ENCODE data around the gene RGL1. TPM values are rescaled to one million over a fixed set of nuclear protein-coding genes. Genes with fewer than 3 reads are reported as not detected.
A peak's percentile ranks its signal among the peaks of the same experiment; 100 is the strongest.
"Not testable (repeated sequence)": the region's sequence is repeated elsewhere in the genome, so short reads cannot be mapped to it uniquely, and the experiment has no call there.

RGL1 gene
- 3.4 and 3.7 TPM in 2 replicates for total RNA-seq (2014; rRNA removed; shearing (Covaris generic))

- in situ Hi-C loops (cut with HindIII; ENCODE audit: low sequenced_read_pairs): no loop called here
These were observed at the start of gene RGL1 for GRCh38 chr1:183804916-183805841. Gene RGL1, plus strand, starts transcription at chr1:183805120. Its CDS starts 178 bp downstream, at chr1:183805298.

DNA sequence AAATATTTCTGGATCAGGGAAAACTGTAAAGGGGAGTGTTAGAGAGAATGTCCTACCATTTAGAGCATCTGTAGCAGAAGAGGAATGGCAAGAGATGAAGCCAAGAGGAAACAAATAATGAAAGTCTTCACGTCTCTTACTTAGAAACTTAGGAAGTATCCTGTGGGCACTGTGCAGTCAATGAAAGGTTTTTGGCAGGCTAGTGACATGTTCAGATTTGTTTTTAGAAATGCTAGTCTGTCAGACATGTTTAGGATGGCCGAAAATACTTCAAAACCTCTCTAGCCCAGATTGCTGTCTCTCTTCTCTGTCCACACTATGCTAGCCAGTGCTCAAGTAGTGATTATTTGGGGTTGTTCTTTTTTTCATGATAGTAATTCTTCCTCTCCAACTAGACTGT, 48.6 kb upstream of the RGL1 start:
- no peak for DNase-seq (ENCODE audit: low spot score)
- in situ Hi-C loops (cut with HindIII; ENCODE audit: low sequenced_read_pairs): no loop called here

More at GRCh38 chr1:183804916-183805841, at the start of gene RGL1:
- DNase-seq (ENCODE audit: low spot score): peak; percentile 64

DNA sequence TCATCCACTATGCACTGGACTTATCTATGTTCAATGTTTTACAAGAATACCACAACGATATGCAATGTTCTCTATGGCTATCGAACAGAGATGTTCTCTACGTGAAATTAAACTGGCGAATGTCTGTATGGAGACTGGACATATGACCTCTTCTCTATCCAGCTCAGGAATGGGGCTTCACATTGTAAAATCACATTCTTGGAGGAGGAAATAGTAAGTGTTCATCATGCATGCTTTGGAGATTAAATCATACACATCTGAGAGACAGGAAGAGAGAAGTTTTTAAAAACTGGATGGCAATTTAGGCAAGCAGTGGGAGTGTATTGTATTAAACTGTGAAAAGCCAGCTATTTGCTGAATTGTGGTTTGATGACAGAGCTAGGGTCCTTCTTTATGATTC, 47.9 kb upstream of the RGL1 start:
- in situ Hi-C loops (cut with HindIII; ENCODE audit: low sequenced_read_pairs): no loop called here
- no peak for DNase-seq (ENCODE audit: low spot score)

GRCh38 chr1:183758913-183759312, 46.0 kb upstream of the RGL1 start:
- no peak for DNase-seq (ENCODE audit: low spot score)
- in situ Hi-C loops (cut with HindIII; ENCODE audit: low sequenced_read_pairs): no loop called here

DNA sequence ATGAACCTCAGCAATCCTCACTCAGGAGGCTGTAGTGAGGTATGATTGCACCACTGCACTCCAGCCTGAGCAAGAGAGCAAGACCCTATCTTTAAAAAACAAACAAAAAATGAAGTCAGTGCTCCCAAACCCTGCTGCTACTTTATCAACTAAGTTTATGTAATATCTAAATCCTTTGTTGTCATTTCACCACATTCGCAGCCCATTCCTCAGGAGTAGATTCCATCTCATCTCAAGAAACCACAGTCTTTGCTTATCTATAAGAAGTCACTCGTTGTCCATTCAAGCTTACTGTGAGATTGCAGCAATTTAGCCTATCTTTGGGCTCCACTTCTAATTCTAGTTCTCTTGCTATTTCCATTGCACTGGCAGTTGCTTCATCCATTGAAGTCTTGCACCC, 44.3 kb upstream of the RGL1 start:
- in situ Hi-C loops (cut with HindIII; ENCODE audit: low sequenced_read_pairs): no loop called here
- DNase-seq (ENCODE audit: low spot score): no peak

- DNase-seq (ENCODE audit: low spot score): no peak
- in situ Hi-C loops (cut with HindIII; ENCODE audit: low sequenced_read_pairs): no loop called here
These were observed 43.0 kb upstream of the RGL1 start for GRCh38 chr1:183761871-183762270.

- in situ Hi-C loops (cut with HindIII; ENCODE audit: low sequenced_read_pairs): not testable (repeated sequence)
These were observed 42.1 kb upstream of the RGL1 start for GRCh38 chr1:183762856-183763255.

GRCh38 chr1:183764981-183765380, 39.9 kb upstream of the RGL1 start:
- in situ Hi-C loops (cut with HindIII; ENCODE audit: low sequenced_read_pairs): no loop called here

More at GRCh38 chr1:183762856-183763255, 42.1 kb upstream of the RGL1 start:
- not testable (repeated sequence) for DNase-seq (ENCODE audit: low spot score)

GRCh38 chr1:183769956-183770815, 34.7 kb upstream of the RGL1 start:
- in situ Hi-C loops (cut with HindIII; ENCODE audit: low sequenced_read_pairs): no loop called here
- no peak for DNase-seq (ENCODE audit: low spot score)

More at GRCh38 chr1:183764981-183765380, 39.9 kb upstream of the RGL1 start:
- DNase-seq (ENCODE audit: low spot score): no peak

DNA sequence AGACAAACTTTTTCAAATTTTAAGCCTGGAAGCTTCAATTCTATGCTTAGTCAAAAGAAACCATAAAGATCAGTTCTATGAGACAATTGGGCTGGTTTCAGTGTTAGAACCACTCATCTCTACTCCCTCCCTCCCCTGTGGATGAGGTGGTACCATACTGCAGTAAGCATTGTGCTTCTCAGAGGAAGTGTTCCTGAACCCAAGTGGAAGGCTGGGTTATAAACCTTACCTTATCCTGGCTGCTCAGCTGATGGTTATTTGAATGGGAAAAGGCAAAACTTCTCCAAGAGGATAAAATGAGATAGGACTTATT, 34.1 kb upstream of the RGL1 start:
- DNase-seq (ENCODE audit: low spot score): no peak
- in situ Hi-C loops (cut with HindIII; ENCODE audit: low sequenced_read_pairs): no loop called here

- in situ Hi-C loops (cut with HindIII; ENCODE audit: low sequenced_read_pairs): no loop called here
These were observed 31.2 kb upstream of the RGL1 start for GRCh38 chr1:183773482-183774274.

DNA sequence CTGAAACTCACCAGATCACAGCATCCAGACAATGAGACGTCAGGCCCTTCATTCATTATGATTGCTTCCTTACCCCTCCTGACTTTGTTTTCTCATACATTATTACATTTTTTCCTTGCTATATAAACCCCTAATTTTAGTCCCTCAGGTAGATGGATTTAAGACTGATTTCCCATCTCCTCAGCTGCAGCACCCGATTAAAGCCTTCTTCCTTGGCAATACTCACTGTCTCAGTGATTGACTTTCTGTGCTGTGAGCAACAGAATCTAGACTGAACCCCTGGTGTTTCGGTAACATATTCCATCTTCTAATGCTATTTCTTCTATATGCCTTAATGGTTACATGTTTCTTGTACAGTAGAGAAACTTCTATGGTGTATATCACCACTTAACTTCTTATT, 30.0 kb upstream of the RGL1 start:
- in situ Hi-C loops (cut with HindIII; ENCODE audit: low sequenced_read_pairs): no loop called here
- DNase-seq (ENCODE audit: low spot score): no peak

More at GRCh38 chr1:183773482-183774274, 31.2 kb upstream of the RGL1 start:
- DNase-seq (ENCODE audit: low spot score): no peak

DNA sequence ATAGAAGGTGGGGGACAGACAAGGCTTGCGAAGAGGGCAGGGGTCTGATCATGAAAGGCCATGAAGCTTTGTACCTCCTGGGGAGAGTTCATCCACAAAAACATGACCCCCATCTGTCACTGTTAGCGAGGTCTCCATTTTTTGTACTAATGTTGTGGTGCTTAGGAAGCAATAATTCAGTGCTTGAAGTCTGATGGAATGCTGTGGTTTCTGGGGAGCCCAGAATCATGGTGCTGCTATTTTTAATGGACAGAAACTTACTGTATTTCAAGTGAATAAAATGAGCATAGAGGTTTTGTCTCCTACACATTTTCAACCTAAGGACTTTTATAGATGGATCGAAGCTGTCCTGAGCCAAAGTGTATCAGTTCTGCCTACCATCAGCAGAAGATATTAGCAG, 28.2 kb upstream of the RGL1 start:
- in situ Hi-C loops (cut with HindIII; ENCODE audit: low sequenced_read_pairs): no loop called here
- no peak for DNase-seq (ENCODE audit: low spot score)

DNA sequence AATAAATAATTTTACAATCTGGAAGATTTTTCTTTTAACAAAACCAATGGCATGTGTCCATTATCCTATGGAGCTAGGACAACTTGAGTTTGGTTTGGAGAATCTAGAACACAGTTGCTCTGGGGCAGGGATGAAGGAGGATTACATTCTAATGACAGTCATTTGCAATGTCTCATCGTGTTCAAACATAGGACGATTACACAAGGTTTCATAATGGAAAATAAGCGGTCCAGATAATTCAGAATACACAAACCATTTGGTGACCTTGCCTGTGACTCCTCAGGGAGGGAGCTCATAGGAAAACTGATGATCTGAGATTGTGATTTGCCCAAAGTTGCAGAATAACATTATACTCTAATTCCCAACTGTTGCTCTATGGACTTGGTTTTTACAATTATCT, 27.6 kb upstream of the RGL1 start:
- in situ Hi-C loops (cut with HindIII; ENCODE audit: low sequenced_read_pairs): no loop called here
- no peak for DNase-seq (ENCODE audit: low spot score)

DNA sequence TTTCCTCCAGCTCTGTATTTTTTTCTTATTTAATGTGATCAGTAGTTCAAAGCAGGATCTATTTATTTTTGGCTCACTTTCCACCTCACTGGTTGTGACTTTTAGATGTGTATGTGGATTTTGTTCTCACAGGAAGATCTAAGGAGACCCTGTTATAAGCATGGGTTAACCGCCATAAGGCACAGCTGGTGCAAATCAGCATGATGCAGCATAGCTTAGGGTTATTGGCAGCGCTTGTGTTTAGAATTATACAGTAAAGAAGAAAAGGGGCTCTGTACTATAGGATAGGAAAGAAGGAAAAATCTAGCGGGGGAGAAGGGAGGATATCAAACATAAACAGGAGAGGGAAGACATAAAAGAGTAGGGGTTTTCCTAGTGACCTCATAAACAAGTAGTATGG, 26.9 kb upstream of the RGL1 start:
- in situ Hi-C loops (cut with HindIII; ENCODE audit: low sequenced_read_pairs): no loop called here
- DNase-seq (ENCODE audit: low spot score): no peak

GRCh38 chr1:183778568-183779433, 26.1 kb upstream of the RGL1 start:
- in situ Hi-C loops (cut with HindIII; ENCODE audit: low sequenced_read_pairs): no loop called here
- DNase-seq (ENCODE audit: low spot score): peak; percentile 83

- no peak for DNase-seq (ENCODE audit: low spot score)
- in situ Hi-C loops (cut with HindIII; ENCODE audit: low sequenced_read_pairs): no loop called here
These were observed 24.8 kb upstream of the RGL1 start for GRCh38 chr1:183780159-183780558.

- in situ Hi-C loops (cut with HindIII; ENCODE audit: low sequenced_read_pairs): no loop called here
- DNase-seq (ENCODE audit: low spot score): no peak
These were observed 24.2 kb upstream of the RGL1 start for GRCh38 chr1:183780757-183781156.
